Hepatocyte (in vitro differentiated cells): ENCODE data around the gene ZNF79. TPM values are rescaled to one million over a fixed set of nuclear protein-coding genes. Genes with fewer than 3 reads are reported as not detected.

Source experiments
- DNase-seq: peaks from one replicate; pipeline ENCODE4 v3.0.0-alpha.2; 2016; ENCODE audit warnings: low spot score
- H2AFZ ChIP-seq: fragments of 200-600 bp; sonication (generic); 2 replicates; pipeline ENCODE4 v1.6.0; 2016; ENCODE audit warnings: antibody characterized with exemption, mild to moderate bottlenecking
- H3K27ac ChIP-seq: fragments of 200-600 bp; sonication (generic); 2 replicates; pipeline ENCODE4 v1.5.1; 2016; ENCODE audit warnings: mild to moderate bottlenecking
- H3K27me3 ChIP-seq: fragments of 200-600 bp; sonication (generic); 2 replicates; pipeline ENCODE4 v1.6.1; 2016
- H3K36me3 ChIP-seq: fragments of 200-600 bp; sonication (generic); replicated peaks from 2 replicates; pipeline ENCODE4 v1.5.1; 2016; ENCODE audit warnings: low read depth; ENCODE audit not compliant: insufficient read depth
- H3K4me1 ChIP-seq: fragments of 200-600 bp; sonication (generic); 2 replicates; pipeline ENCODE4 v1.5.1; 2016; ENCODE audit warnings: mild to moderate bottlenecking, moderate library complexity; ENCODE audit not compliant: insufficient read depth
- H3K4me2 ChIP-seq: fragments of 200-600 bp; sonication (generic); 2 replicates; pipeline ENCODE4 v1.6.0; 2016
- H3K4me3 ChIP-seq: fragments of 200-600 bp; sonication (generic); 2 replicates; pipeline ENCODE4 v1.5.1; 2016; ENCODE audit warnings: mild to moderate bottlenecking
- H3K79me2 ChIP-seq: fragments of 200-600 bp; sonication (generic); 2 replicates; pipeline ENCODE4 v1.6.0; 2017; ENCODE audit warnings: mild to moderate bottlenecking
- H3K9me2 ChIP-seq: fragments of 200-600 bp; sonication (generic); replicated peaks from 2 replicates; pipeline ENCODE4 v1.6.0; 2017; ENCODE audit warnings: mild to moderate bottlenecking; ENCODE audit not compliant: insufficient read depth
- H3K9me3 ChIP-seq: fragments of 200-600 bp; sonication (generic); 2 replicates; pipeline ENCODE4 v1.5.1; 2016; ENCODE audit warnings: low read depth, mild to moderate bottlenecking
- H4K20me1 ChIP-seq: fragments of 200-600 bp; sonication (generic); 2 replicates; pipeline ENCODE4 v1.6.0; 2016; ENCODE audit warnings: mild to moderate bottlenecking; ENCODE audit not compliant: insufficient read depth, poor library complexity, severe bottlenecking
- EZH2 ChIP-seq: fragments of 200-600 bp; sonication (generic); IDR thresholded peaks from 2 replicates; pipeline ENCODE4 v1.6.1; 2016; ENCODE audit warnings: antibody characterized with exemption, mild to moderate bottlenecking, borderline replicate concordance
- EZH2phosphoT487 ChIP-seq: fragments of 200-600 bp; sonication (generic); IDR thresholded peaks from one replicate; pipeline ENCODE4 v1.6.1; 2018; ENCODE audit warnings: antibody characterized with exemption, mild to moderate bottlenecking, low read depth, moderate library complexity; ENCODE audit not compliant: unreplicated experiment, severe bottlenecking
- WGBS: methylation state at CpG from one replicate; pipeline ENCODE4 v1.1.6; 2016; ENCODE audit warnings: low lambda C conversion rate; ENCODE audit errors: missing lambda C conversion rate; 5-methylcytosine and 5-hydroxymethylcytosine counted together
- polyA plus RNA-seq: library from polyadenylated mRNA; unstranded; fragments of >200 nt; fragmentation: Nextera tagmentation; extraction: Ambion mirVana; gene quantifications from 2 replicates; pipeline ENCODE4 v1.2.1, GENCODE V29; 2016
- total RNA-seq: library from RNA; depleted of rRNA; stranded (reverse); fragments of >200 nt; gene quantifications from 2 replicates; pipeline ENCODE4 v1.2.3, GENCODE V29; 2014
- TF ChIP-seq, protein P1 (sequence below): fragments of 200-600 bp; sonication (generic); IDR thresholded peaks from 2 replicates; pipeline ENCODE4 v1.5.1; 2016; ENCODE audit warnings: antibody characterized with exemption, mild to moderate bottlenecking; ENCODE audit not compliant: poor library complexity

Gene ZNF79
- total and polyA plus RNA-seq, 2 experiments from 2014 or later = 6.0 to 9.0 TPM

GRCh38 chr9:127389381-127390247, 34.6 kb upstream of the ZNF79 start:
- no peak for DNase-seq
- Histone ChIP-seq H3K4me3 (no peak overlapping the region), H3K27me3 (no peaks in the 10 kb centered on the region), H3K27ac (peak overlapping the region; percentile 96), H4K20me1 (no peaks in the 10 kb centered on the region), H2AFZ (no peak overlapping the region), H3K79me2 (no peaks in the 10 kb centered on the region), H3K9me2 (no peaks in the 10 kb centered on the region), H3K36me3 (no peaks in the 10 kb centered on the region), H3K9me3 (no peaks in the 10 kb centered on the region), H3K4me1 (peaks cover 44% of the 10 kb centered on the region), H3K4me2 (peak overlapping the region; percentile 57)
- TF ChIP-seq EZH2 (no peak), EZH2phosphoT487 (no peak)
- TF ChIP-seq, protein P1, sequence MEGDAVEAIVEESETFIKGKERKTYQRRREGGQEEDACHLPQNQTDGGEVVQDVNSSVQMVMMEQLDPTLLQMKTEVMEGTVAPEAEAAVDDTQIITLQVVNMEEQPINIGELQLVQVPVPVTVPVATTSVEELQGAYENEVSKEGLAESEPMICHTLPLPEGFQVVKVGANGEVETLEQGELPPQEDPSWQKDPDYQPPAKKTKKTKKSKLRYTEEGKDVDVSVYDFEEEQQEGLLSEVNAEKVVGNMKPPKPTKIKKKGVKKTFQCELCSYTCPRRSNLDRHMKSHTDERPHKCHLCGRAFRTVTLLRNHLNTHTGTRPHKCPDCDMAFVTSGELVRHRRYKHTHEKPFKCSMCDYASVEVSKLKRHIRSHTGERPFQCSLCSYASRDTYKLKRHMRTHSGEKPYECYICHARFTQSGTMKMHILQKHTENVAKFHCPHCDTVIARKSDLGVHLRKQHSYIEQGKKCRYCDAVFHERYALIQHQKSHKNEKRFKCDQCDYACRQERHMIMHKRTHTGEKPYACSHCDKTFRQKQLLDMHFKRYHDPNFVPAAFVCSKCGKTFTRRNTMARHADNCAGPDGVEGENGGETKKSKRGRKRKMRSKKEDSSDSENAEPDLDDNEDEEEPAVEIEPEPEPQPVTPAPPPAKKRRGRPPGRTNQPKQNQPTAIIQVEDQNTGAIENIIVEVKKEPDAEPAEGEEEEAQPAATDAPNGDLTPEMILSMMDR = no peak
- 60% methylated on average over 4 of the region's 4 CpGs for WGBS

DNA sequence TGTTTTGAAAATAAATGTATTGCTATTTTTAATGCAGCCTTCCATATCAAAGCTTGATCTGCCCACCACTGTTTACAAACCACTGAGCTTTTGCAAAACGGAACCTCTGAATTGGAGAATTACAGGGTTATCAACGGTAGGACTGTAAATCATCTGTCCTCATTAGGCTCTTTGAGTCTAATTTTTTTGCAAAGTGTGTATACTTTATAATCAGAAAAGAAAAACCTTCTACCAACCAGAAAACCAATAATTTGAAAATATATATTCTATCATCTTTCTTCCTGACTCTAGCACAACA, 34.0 kb upstream of the ZNF79 start:
- peaks cover 50% of the 10 kb centered on the region for H3K4me1 ChIP-seq
- no peaks in the 10 kb centered on the region for H3K79me2 ChIP-seq
- no peaks in the 10 kb centered on the region for H3K9me2 ChIP-seq
- no peak for DNase-seq
- H4K20me1 ChIP-seq = no peaks in the 10 kb centered on the region
- TF ChIP-seq EZH2 (no peak), EZH2phosphoT487 (no peak)
- TF ChIP-seq, protein P1 = no peak
- no peaks in the 10 kb centered on the region for H3K36me3 ChIP-seq
- no peak overlapping the region for H2AFZ ChIP-seq
- no peaks in the 10 kb centered on the region for H3K27me3 ChIP-seq
- H3K9me3 ChIP-seq = no peaks in the 10 kb centered on the region
- 52% methylated on average over 2 of the region's 2 CpGs for WGBS
- peak overlapping the region; percentile 1 for H3K4me2 ChIP-seq
- peak overlapping the region; percentile 96 for H3K27ac ChIP-seq
- no peak overlapping the region for H3K4me3 ChIP-seq

DNA sequence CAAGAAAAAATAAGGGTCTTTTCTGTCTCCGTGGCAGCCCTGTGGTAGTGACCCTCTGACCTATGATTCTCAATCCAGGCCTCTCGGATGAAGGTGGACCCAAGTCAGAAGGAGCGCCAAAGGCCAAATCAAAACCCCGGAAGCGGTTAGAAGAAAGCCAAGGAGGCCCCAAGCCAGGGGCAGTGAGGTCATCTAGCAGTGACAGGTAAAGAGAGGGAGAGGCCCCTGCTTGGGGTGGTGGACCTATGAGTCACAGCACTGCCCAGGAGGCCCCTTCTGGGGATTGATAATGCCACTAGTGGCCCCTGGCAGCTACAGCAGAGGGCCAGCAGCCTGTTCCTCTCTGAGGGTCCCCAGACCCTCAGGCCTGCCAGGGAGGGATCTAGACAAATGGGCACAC, 33.6 kb upstream of the ZNF79 start:
- 53% methylated on average over 5 of the region's 5 CpGs for WGBS
- no peaks in the 10 kb centered on the region for H3K9me3 ChIP-seq
- no peaks in the 10 kb centered on the region for H3K9me2 ChIP-seq
- H3K4me3 ChIP-seq = no peak overlapping the region
- peak; percentile 83 for DNase-seq
- peak overlapping the region; percentile 32 for H3K4me2 ChIP-seq
- no peaks in the 10 kb centered on the region for H3K36me3 ChIP-seq
- TF ChIP-seq EZH2phosphoT487 = no peak
- H3K27me3 ChIP-seq = no peaks in the 10 kb centered on the region
- no peaks in the 10 kb centered on the region for H3K79me2 ChIP-seq
- H2AFZ ChIP-seq = no peak overlapping the region
- H3K4me1 ChIP-seq = peaks cover 51% of the 10 kb centered on the region
- H3K27ac ChIP-seq = peak overlapping the region; percentile 96
- H4K20me1 ChIP-seq = no peaks in the 10 kb centered on the region

- H2AFZ ChIP-seq = no peak overlapping the region
- no peaks in the 10 kb centered on the region for H4K20me1 ChIP-seq
- no peak overlapping the region for H3K4me2 ChIP-seq
- H3K9me3 ChIP-seq = no peaks in the 10 kb centered on the region
- H3K4me3 ChIP-seq = no peak overlapping the region
- H3K36me3 ChIP-seq = no peaks in the 10 kb centered on the region
- H3K4me1 ChIP-seq = peaks cover 56% of the 10 kb centered on the region
- H3K27me3 ChIP-seq = no peaks in the 10 kb centered on the region
- no peaks in the 10 kb centered on the region for H3K79me2 ChIP-seq
- 86% methylated on average over 5 of the region's 5 CpGs for WGBS
- H3K9me2 ChIP-seq = no peaks in the 10 kb centered on the region
- no peak for TF ChIP-seq EZH2phosphoT487
- TF ChIP-seq, protein P1 = no peak
- no peak for TF ChIP-seq EZH2
- peak overlapping the region; percentile 91 for H3K27ac ChIP-seq
- no peak for DNase-seq
These were observed 32.0 kb upstream of the ZNF79 start for GRCh38 chr9:127392166-127392565.
